Activated CD4-positive, alpha-beta T cell treated with anti-CD3 and anti-CD28 coated beads for 48 hours (primary cell): ENCODE measurements around the gene MED14.

Experiments
- DNase-seq: peaks from one replicate; pipeline ENCODE4 v3.0.0-alpha.2; 2020

MED14 gene

DNA sequence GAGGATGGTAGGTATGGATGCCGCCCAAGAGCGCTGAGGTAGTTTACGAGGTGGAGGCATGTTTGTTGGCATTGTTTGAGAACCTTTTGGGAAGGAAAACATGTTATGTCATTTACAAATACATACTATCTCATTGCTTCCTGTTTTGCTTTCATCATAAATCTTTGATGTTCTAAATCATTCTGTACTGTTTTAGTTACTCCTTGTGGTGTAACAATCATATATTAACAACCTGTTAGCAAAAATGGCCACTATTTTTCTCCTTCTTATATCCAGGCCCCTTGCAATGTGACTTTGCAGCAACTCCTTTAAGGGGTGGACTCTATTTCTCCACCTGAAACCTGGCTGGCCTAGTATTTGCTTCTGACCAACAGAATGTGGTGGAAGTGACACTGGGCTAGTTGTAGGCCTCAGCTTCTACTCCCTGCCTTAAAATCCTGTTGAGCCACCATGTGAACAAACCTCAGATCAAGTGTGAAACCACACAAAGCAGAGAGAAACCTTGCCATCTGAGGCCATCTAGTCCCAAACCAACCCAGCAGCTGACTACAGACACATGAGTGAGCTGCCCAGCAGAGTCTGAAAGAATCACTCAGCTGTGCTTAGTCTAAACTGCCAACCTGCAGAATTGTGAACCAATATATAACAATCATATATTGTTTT, 72.1 kb downstream of the MED14 start:
- no peak for DNase-seq

DNA sequence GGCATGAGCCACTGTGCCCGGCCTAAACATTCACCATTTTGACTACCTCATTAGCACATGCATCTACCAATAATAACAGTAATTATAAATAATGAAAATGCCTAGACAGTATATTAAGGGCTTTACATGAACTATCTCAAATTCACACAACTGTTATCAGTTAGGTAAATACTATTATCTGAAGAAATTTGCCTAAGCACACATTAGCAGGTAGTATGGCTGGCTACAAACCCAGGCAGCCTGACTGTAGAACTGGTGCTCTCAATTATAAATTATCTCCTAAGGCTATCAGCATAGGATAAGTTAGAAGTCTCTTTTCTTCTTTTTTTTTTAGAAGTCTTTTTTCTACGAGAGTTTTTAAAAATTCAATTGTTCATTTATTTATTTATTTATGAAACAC, 73.9 kb downstream of the MED14 start:
- DNase-seq, result no peak

DNA sequence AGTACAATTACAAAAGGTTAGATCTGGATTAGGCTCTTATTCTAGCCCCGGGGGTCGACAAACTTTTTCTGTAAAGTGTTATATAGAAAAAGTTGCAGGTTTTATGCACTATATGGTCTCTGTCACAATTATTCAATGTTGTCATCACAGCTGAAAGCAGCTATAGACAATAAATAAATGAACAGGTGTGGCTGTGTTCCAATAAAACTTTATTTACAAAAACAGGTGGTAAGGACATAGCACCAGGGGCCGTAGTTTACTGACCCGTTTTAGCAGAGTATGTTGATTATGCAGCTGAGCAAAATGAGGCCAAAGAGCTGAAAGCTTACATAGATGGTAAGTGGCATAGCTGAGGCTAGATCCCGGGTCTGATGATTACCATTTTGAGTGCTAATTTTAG, 75.0 kb downstream of the MED14 start:
- DNase-seq, result no peak

DNA sequence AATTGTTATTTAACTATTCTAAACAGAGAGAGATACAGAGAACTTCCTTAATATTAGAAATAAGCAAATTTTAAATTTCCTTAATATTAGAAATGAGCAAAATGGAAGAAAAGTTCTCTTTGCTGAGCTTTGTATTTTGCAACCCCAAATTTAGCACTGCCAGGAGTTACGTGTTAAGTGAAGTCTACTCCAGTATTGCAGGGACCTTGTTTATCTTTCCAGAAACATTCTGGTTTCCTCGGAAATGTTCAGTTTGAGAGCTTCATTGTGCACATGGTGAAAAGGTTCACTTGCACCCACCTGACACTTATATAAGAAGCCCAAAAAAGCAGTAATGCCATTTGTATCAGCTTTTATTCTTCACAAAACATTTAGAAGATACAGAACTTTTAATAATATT, 81.8 kb downstream of the MED14 start:
- DNase-seq, result no peak

DNA sequence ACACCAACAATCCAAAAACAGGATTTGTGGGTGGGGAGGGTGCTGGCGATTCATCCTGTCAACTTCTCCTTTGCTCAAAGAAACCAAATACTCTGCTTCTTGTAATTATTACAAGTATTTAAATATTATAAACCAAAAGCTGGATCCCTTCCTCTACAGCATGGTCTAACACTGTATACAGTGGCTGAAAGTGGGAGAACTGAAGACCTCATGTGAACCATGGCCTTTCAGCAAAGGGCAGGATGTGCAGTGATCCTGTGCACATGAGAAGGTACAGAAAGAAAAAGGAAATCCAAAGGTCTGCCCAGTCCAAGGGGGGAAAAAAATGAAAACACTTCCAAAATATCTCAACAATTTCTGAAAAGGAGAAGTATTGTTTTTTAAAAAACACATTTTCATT, 82.7 kb downstream of the MED14 start:
- DNase-seq, result no peak

DNA sequence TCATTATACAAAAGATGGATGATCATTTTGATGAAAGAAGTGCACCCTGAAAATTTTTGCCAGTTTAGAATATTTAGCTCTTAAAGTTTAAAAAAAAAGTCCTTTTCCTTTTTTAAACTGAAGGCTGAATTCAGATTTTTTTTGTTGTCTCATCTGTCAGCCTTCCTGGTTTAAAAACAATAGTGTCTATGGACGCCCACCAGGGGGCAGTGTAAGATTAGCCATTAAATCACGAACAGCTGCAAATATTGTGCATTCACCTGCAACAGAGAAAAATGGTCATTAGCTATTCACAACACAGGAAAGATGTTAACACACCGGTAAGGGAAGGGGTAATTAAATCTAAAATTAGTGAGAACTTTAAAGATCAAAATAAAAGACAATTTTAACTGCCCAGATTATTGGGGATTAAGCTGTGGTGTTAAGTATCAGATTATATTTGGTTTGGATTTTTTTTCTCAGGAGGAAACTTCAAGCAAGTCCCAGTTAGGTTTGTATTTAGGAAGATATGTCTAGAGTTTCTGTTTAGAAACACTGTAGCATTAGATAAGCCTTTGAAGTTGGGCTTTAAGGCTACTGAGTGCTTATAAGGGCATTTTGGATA, 83.6 kb downstream of the MED14 start:
- peak; percentile 73 for DNase-seq

DNA sequence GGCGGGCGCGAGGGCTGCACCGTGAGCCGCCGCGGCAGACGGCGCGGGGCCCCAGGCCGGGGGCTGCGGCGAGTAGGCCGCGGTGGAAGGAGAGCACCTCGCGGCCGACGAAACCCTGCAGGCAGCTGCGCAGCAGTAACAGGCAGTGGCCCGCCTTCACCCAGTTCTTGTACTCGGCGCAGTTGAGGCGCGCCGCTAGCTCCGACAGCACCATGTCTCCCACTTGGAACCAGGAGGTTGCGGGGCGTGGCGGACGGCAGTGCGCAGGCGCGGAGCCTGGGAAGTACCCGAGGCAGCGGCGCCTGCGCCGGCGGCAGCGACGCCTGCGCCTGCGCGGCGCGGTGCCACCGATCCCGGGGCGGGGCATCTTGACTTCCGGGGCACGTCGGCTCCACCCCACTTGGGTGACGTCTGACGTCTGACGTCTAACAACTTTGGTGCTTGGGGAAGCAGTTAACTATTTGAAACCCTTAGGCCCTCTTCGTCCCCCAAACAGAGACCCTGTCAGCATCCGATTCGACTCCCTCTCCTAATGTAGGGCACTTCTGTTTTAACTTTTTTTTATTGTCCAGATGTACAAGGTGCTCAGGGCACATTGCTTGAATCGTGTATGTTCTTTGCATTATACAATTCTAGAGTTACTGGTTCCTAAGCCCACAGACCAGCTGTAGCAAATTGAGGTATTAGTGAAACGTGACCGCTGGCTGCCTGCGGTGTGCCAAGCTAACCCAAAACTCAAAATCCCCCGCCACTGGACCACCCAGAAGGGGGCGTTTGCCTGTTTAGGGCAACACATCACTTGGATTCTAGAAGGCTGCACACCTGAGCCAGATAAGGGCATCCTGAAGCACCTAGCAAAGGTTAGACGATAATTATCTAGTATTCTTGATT, 87.8 kb downstream of the MED14 start, which contains the start of gene CXorf38:
Gene CXorf38, minus strand, starts transcription at position 255 of the 891 bp plus-strand sequence. Its CDS starts 41 bp downstream, at position 214.
- peak; percentile 94 for DNase-seq

DNA sequence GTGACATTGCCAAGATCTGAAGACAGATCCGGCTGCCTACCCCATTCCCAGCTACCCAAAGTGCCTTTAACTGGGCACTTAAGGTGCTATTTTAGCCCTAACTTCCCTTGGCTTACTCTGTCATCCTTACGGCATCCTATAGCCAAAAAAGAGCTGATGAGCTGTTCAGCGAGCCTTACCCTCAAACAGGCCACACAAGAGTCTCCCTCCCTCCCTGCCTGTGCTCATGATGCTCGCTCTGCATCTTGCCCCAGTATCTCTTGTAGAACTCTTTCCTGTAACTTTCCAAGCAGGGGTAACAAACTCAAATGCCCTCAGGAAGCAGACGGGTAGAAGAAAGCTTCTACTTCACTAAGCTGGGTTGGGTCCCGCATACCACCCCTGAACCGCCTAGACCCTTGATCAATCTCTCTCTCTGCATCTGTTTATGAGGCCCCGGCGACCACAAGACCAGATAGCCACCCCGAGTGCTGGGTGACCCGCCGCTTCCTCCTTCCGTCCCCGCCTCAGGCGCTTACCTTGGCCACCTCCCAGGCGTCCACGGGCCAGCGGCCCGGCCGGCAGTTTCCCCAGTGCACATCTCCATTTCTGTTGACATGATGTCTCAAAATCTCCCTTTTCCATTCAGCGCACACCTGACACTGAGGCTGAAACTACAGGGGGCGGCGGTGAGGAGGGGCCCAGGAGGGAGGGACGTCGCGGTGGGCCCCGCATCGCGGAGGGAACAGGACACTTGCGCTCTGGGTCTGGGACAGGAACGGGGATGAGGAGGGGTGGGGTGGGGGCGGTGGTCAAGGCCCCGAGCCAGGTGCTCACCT, 88.6 kb downstream of the MED14 start:
- DNase-seq, result peak; percentile 25

DNA sequence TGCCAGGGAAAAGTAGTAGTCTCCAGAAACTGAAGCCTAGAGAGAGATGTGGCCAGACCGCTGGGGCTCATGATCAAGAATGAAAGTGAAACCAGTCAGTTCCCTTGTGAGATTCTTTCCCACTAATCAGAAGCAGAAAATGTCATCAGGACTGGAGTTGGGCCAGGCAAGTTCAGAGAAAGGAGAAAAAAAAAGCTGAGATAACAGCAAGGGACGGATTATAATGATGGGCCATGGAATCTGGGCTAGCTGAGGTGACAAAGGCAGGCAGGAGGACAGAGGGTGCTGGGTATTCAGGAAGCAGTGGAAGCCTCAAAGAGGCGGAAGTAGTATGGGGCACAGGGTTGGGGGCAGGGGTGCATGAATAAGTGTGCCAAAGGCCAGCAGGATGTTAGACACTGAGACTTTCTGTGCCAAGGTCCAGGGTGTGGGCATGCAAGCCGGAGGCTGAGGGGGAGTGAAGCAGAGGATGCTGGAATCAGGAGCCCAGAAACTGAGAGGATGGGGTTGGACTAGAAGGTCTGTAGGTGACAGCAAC, 90.5 kb downstream of the MED14 start:
- DNase-seq, result peak; percentile 31

DNA sequence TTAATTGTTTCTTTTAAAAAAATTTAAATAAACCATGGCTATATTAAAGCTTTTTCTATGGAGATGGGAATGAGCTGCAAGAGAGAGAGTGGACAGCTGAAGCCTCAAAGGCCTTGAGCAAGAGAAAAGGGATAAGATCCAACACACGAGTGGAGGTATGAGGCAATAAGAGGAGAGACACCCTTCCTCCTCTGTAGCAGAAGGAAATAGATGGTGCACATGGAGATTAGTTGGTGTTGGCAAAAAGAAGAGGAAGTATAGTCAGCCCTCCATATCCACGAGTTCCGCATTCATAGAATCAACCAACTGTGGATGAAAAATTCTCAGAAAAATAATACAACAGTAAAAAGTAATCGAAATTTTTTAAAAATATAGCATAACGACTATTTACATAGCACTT, 91.2 kb downstream of the MED14 start:
- no peak for DNase-seq

DNA sequence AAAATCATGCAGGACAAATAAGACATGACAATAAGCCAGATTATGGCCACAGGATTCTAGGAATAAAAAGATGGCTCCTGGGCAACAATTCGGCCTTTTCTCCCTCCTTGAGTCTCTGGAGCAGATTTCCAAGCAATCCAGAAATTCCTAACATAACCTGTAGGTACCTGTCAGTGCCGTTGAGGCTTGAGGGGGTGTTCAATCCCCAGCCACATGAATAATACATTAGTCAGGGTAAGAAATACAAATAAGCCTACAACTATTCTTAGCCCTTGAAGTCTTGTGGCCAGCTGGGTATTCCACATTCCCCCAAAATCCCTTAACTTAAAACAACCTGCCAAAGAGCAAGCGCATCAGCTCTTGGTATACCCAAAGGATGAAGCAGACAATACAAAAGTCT, 97.7 kb downstream of the MED14 start:
- no peak for DNase-seq

DNA sequence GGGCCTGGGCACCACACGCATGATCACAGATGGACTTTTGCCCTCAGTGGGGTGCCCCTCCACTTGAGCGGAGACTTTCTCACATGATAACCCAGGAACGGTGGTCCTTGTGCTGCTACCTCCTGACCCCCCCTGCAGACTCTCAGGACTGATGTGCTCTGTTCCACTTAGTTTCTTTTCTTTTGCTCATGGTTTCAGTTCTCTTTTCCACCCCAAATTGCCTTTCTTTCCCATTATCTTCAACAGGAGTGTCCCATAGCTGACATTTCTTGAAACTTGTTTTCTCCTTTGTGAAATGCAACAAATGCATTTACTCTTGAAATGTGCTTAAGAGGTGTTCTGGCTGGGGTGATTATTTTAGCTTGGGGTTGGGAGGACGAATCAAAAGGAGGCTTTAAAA, 103.1 kb downstream of the MED14 start:
- DNase-seq, result no peak

DNA sequence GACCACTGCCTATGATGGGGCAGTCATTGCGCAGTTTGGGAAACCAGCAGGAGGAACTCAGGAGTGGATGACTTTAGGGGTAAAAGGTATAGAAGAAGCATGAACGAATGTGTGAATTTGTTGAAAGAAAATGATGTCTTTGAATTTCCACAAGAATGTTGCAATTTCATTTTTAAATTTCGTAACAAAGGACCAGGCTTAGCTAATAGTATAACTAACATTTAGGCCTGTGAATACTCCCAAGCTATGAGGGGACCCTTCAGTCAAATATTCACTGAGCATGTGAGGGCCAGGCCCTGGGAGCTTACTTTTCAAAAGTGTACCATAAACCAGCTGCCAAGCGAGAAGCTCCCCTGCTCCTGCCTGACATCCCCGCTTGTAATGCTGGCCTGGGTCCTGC, 106.8 kb downstream of the MED14 start:
- DNase-seq, result no peak

DNA sequence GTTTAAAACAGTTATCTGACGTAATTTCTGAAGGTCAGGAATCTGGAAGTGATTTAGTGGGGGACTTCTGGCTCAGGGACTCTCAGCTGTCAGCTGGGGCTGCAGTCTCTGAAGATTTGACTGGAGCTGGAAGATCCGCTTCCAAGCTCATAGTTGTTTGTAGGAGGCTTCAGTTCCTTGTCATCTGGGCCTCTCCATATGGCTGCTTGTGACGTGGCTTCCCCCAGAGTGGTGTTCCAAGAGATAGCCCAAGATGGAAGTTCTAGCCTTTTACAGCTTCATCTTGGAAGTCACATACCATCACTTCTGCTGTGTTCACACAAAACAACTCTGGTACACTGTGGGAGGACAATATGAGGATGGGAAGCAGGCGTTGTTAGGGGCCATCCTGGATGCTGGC, 110.0 kb downstream of the MED14 start:
- no peak for DNase-seq

DNA sequence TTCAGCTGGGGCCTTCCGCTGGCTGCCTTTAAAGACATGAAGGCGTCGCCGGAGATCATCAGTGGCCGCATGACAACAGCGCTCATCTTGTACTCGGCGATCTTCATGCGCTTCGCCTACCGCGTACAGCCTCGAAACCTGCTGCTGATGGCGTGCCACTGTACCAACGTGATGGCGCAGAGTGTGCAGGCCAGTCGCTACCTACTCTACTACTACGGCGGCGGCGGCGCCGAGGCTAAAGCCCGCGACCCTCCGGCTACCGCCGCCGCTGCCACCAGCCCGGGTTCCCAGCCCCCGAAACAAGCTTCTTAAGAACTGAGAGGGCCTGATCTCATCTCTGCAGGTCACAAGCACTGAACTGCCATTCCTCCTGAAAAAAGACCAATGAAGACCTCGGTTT, 111.7 kb downstream of the MED14 start:
- DNase-seq, result no peak

DNA sequence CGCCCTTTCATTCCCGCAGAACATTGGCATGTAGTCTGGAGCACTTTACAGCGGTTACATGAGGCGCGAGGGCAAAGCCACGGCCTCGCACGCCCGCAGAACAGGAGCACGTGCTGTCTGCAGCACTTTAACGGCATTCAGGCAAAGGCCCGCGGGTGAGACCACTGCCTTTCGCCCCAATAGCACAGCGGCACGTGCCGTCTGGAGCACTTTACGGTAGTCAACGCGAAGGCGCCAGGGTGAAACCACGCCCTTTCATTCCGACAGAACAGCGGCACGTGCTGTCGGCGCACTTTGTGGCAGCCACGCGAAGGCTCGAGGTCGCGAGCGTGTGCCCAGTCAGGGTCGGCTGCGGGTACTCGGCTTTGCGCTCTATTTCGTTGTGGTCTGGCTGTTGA, 112.2 kb downstream of the MED14 start, which contains the start of gene MPC1L:
Gene MPC1L, plus strand, starts transcription at position 290 of the 398 bp plus-strand sequence. CDS start 138 bp downstream, outside the sequence.
- DNase-seq, result no peak

DNA sequence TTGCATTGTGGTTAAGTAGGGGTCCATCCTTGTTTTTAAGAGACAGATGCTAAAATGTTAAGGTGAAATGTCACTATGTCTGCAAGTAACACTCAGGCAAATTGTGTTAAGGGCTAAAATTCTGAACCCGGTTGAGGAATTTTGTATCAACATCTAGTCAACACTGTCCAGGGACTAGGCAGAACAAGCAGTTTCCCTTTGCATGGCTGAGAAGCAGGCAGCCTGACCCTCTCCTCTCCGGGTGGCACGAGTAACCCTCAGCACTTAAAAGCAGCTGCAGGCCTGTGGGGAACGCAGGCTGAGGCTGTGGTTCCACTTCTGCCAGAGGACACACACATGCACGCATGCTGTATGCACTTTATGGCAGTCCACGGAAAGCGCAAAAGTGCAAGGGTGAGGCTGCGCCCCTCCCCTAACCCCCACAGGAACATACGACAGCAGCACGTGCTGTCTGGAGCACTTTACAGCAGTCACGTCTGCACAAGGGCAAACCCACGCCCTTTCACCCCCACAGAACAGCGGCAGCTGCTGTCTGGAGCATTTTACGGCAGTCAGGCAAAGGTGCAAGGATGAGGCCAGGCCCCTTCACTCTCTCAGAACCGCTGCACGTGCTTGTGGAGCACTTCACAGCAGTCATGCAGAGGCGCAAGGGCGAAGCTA, 112.7 kb downstream of the MED14 start:
- DNase-seq, result no peak

DNA sequence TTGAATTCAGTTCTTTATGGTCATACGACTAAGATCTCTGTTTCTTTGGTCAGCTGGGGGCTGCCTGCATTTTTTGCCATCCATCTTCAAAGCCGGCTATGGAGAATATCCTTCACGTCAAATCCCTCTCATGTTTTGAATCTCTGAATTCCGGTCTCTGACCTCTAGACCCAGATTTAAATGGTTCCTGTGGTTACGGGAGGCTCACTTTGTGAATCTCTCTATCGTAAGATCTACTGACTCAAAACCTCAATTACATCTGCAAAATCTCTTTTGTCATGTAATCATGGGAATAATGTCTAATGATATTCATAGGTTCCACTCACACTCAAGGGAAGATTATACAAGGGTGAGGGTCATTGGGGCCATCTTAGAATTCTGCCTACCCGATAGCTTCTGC, 117.8 kb downstream of the MED14 start:
- no peak for DNase-seq

DNA sequence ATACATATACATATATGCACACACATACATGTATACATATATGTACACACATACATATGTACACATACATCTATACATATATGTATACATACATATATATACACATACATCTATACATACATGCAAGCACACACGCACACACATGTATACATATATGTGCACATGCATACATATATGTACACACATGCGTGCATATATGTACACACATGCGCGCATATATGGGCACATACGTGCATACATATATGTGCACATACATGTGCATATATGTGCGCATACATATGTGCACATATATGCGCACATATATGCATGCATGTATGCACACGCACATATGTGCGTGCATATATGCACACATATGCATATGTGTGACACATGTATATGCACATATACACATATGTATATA, 119.4 kb downstream of the MED14 start:
- DNase-seq, result no peak

DNA sequence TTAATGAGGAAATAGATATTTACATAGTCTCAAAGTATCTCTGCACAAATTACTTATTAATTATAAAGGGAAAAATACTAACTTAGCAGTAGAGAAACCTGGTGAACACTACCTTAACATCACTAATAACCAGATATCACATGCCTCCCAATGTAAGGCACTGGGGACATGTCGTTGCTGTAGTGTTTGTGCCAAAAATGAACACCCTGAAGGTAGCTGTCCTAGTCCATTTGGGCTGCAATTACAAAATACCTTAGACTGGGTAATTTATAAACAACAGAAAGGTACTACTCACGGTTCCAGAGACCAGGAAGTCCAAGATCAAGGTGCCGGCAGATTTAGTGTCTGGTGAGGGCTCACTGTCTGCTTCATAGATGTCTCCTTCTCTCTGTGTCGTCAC, 122.8 kb downstream of the MED14 start:
- no peak for DNase-seq

DNA sequence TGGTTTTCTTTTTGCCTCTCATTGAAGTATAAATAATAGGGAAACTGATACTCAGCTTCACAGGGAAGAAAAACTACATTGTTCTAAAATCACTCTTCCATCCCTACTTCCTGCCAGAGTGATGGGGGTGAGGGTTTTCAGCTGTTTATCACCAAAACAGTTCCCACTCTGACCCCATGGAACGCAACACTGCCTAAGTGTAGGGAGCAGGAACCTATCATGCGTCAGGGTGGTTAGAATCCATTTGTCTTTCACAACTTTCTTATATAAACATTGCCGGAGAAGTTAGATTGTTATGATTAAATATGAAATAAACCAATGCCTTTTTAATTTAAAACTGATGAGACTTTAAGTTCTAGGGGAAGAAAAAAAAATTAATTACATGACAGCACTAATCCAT, 128.0 kb downstream of the MED14 start:
- no peak for DNase-seq

DNA sequence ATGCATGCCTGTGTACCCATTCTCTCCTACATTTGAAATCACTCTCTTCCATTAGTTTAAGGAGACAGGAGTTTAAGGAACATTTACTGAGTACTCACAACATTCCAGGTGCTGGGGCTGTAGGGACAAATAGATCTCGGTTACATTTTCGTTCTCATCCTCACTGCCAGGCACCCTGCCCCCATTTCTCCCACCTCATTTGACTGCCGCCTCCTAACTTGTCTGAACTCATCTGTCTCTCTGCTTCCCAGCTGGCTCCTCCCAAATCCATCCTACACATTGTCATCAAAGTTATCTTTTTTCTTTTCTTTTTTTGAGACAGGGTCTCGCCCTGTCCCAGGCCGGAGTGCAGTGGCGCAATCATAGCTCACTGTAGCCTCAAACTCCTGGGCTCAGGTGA, 131.9 kb downstream of the MED14 start:
- no peak for DNase-seq
